H9 (cell line): ENCODE data around the gene NEK5. TPM values are rescaled to one million over a fixed set of nuclear protein-coding genes. Genes with fewer than 3 reads are reported as not detected.
"Not testable (repeated sequence)": the region's sequence is repeated elsewhere in the genome, so short reads cannot be mapped to it uniquely, and the experiment has no call there.

Experiments used
- DNase-seq: peaks from one replicate; pipeline ENCODE4 v3.0.0-alpha.2; 2017
- H2AFZ ChIP-seq: one replicate; pipeline ENCODE4 v1.6.1; 2013; ENCODE audit warnings: mild to moderate bottlenecking, low read length, control low read depth, moderate library complexity
- H2AK5ac ChIP-seq: 2 replicates; pipeline ENCODE4 v1.6.1; 2013; ENCODE audit warnings: low read length, control low read depth, mixed read lengths; ENCODE audit not compliant: insufficient read length
- H2BK120ac ChIP-seq: one replicate; pipeline ENCODE4 v1.6.1; 2013; ENCODE audit warnings: low read depth, mild to moderate bottlenecking, low read length, control low read depth, inconsistent platforms; ENCODE audit not compliant: poor library complexity, severe bottlenecking
- H2BK12ac ChIP-seq: 2 replicates; pipeline ENCODE4 v1.6.1; 2013; ENCODE audit warnings: low read length, control low read depth, mixed read lengths, low read depth; ENCODE audit not compliant: insufficient read length
- H2BK15ac ChIP-seq: 2 replicates; pipeline ENCODE4 v1.6.1; 2013; ENCODE audit warnings: low read depth, low read length, control low read depth
- H2BK20ac ChIP-seq: one replicate; pipeline ENCODE4 v1.6.1; 2013; ENCODE audit warnings: low read depth, mild to moderate bottlenecking, low read length, control low read depth, inconsistent platforms; ENCODE audit not compliant: poor library complexity, severe bottlenecking
- H2BK5ac ChIP-seq: 2 replicates; pipeline ENCODE4 v1.6.1; 2013; ENCODE audit warnings: low read length, control low read depth, mixed read lengths; ENCODE audit not compliant: insufficient read length
- H3K14ac ChIP-seq: 2 replicates; pipeline ENCODE4 v1.6.1; 2013; ENCODE audit warnings: low read length, control low read depth; ENCODE audit not compliant: insufficient read depth
- H3K18ac ChIP-seq: 2 replicates; pipeline ENCODE4 v1.6.1; 2013; ENCODE audit warnings: low read depth, mild to moderate bottlenecking, mixed read lengths, low read length, control low read depth; ENCODE audit not compliant: insufficient read length
- H3K23ac ChIP-seq: 2 replicates; pipeline ENCODE4 v1.6.1; 2013; ENCODE audit warnings: low read length, control low read depth, mixed read lengths, low read depth; ENCODE audit not compliant: insufficient read length
- H3K23me2 ChIP-seq: 2 replicates; pipeline ENCODE4 v1.6.1; 2013; ENCODE audit warnings: low read depth, mild to moderate bottlenecking, mixed read lengths, low read length, control low read depth; ENCODE audit not compliant: insufficient read length, poor library complexity, severe bottlenecking
- H3K27ac ChIP-seq: 2 replicates; pipeline ENCODE4 v1.5.1; 2013; ENCODE audit warnings: low read length, control low read depth, mixed read lengths, low read depth; ENCODE audit not compliant: insufficient read length
- H3K27me3 ChIP-seq: 2 replicates; pipeline ENCODE4 v1.6.1; 2013; ENCODE audit warnings: low read length, control low read depth, inconsistent platforms; ENCODE audit not compliant: insufficient read depth
- H3K4ac ChIP-seq: 2 replicates; pipeline ENCODE4 v1.6.1; 2013; ENCODE audit warnings: low read depth, mild to moderate bottlenecking, control low read depth, inconsistent platforms, low read length, moderate library complexity
- H3K4me1 ChIP-seq: 2 replicates; pipeline ENCODE4 v1.6.1; 2013; ENCODE audit warnings: low read length, control low read depth, inconsistent platforms; ENCODE audit not compliant: insufficient read depth
- H3K4me2 ChIP-seq: 2 replicates; pipeline ENCODE4 v1.6.1; 2013; ENCODE audit warnings: low read length, control low read depth, mixed read lengths; ENCODE audit not compliant: insufficient read length, insufficient read depth
- H3K56ac ChIP-seq: 2 replicates; pipeline ENCODE4 v1.6.1; 2013; ENCODE audit warnings: low read depth, mild to moderate bottlenecking, mixed read lengths, low read length, control low read depth; ENCODE audit not compliant: insufficient read length
- H3K79me1 ChIP-seq: 2 replicates; pipeline ENCODE4 v1.6.1; 2013; ENCODE audit warnings: low read depth, mild to moderate bottlenecking, moderate library complexity, low read length, control low read depth, inconsistent platforms; ENCODE audit not compliant: insufficient read depth, poor library complexity, severe bottlenecking
- H3K79me2 ChIP-seq: 2 replicates; pipeline ENCODE4 v1.6.1; 2013; ENCODE audit warnings: low read length, control low read depth, inconsistent platforms; ENCODE audit not compliant: insufficient read depth
- H3K9ac ChIP-seq: 2 replicates; pipeline ENCODE4 v1.6.1; 2013; ENCODE audit warnings: low read length, control low read depth, mixed read lengths; ENCODE audit not compliant: insufficient read length; ENCODE audit errors: extremely low read depth
- H3K9me3 ChIP-seq: one replicate; pipeline ENCODE4 v1.6.1; 2013; ENCODE audit warnings: low read depth, low read length, inconsistent platforms; ENCODE audit not compliant: control insufficient read depth
- H3T11ph ChIP-seq: one replicate; pipeline ENCODE4 v1.6.1; 2013; ENCODE audit warnings: mild to moderate bottlenecking, low read length, control low read depth, inconsistent platforms
- H4K20me1 ChIP-seq: one replicate; pipeline ENCODE4 v1.6.1; 2013; ENCODE audit not compliant: control insufficient read depth, insufficient read length, insufficient read depth
- H4K5ac ChIP-seq: 2 replicates; pipeline ENCODE4 v1.6.1; 2013; ENCODE audit warnings: low read depth, mild to moderate bottlenecking, mixed read lengths, low read length, control low read depth; ENCODE audit not compliant: insufficient read length
- H4K8ac ChIP-seq: replicated peaks from 2 replicates; pipeline ENCODE4 v1.6.1; 2013; ENCODE audit warnings: low read length, control low read depth, mixed read lengths, low read depth; ENCODE audit not compliant: insufficient read length
- H4K91ac ChIP-seq: 2 replicates; pipeline ENCODE4 v1.6.1; 2013; ENCODE audit warnings: low read depth, mild to moderate bottlenecking, moderate library complexity, mixed read lengths, low read length, control low read depth; ENCODE audit not compliant: insufficient read length
- H3K27ac Mint-ChIP-seq, 3 experiments: 2 replicates in 2 of 3; 3 replicates in 1 of 3; pipeline ENCODE4 v1.8.0; 2020 to 2021; ENCODE audit warnings: mixed read lengths in 3 of 3, mild to moderate bottlenecking in 1 of 3, moderate library complexity in 1 of 3
- H3K27me3 Mint-ChIP-seq: 2 replicates; pipeline ENCODE4 v1.8.0; 2021; ENCODE audit warnings: low read depth, mild to moderate bottlenecking, moderate library complexity, mixed read lengths
- H3K36me3 Mint-ChIP-seq, 3 experiments: 2 replicates in 2 of 3; 3 replicates in 1 of 3; pipeline ENCODE4 v1.8.0; 2020 to 2021; ENCODE audit warnings: low read depth in 3 of 3, mixed read lengths in 3 of 3; ENCODE audit not compliant: insufficient read depth in 1 of 3
- H3K4me1 Mint-ChIP-seq, 2 experiments: 2 replicates each; pipeline ENCODE4 v1.8.0; 2020; ENCODE audit warnings: mixed read lengths in 2 of 2
- H3K4me3 Mint-ChIP-seq, 2 experiments: 2 replicates in 1 of 2; 3 replicates in 1 of 2; pipeline ENCODE4 v1.8.0; 2020 to 2021; ENCODE audit warnings: mild to moderate bottlenecking in 2 of 2, mixed read lengths in 2 of 2, moderate library complexity in 1 of 2
- H3K9me3 Mint-ChIP-seq, 2 experiments: 2 replicates in 1 of 2; 3 replicates in 1 of 2; pipeline ENCODE4 v1.8.0; 2020; ENCODE audit warnings: mild to moderate bottlenecking in 2 of 2, mixed read lengths in 2 of 2, moderate library complexity in 1 of 2
- CTCF ChIP-seq: fragments of 200-600 bp; sonication (generic); conservative IDR thresholded peaks from 3 replicates; pipeline ENCODE4 v1.8.0; 2021; ENCODE audit warnings: antibody characterized with exemption, mild to moderate bottlenecking
- WGBS: extraction: QIAGEN DNeasy Blood & Tissue Kit; methylation state at CpG from one replicate; pipeline ENCODE4 v1.1.7; 2013; ENCODE audit warnings: missing lambda C conversion rate, low lambda C conversion rate, mixed read lengths; ENCODE audit not compliant: insufficient read length; ENCODE audit errors: extremely low coverage; 5-methylcytosine and 5-hydroxymethylcytosine counted together
- total RNA-seq: library from RNA; stranded (reverse); gene quantifications from 2 replicates; pipeline ENCODE4 v1.2.1, GENCODE V29; 2021

The NEK5 gene
- total RNA-seq, 1 experiment from 2014 or later: 0.26 TPM

- Histone ChIP-seq H3K4me2 (no peak overlapping the region), H3K18ac (no peak overlapping the region), H4K8ac (no peak overlapping the region), H3K14ac (no peak overlapping the region), H3K79me1 (no peaks in the 10 kb centered on the region), H2AK5ac (no peak overlapping the region), H2BK12ac (no peak overlapping the region), H4K20me1 (no peaks in the 10 kb centered on the region), H3K79me2 (no peaks in the 10 kb centered on the region), H2BK15ac (no peak overlapping the region), H2BK120ac (no peak overlapping the region), H3K23me2 (no peaks in the 10 kb centered on the region), H3K27ac (no peak overlapping the region), H3K4me1 (no peaks in the 10 kb centered on the region), H3K4ac (no peak overlapping the region), H3K27me3 (no peaks in the 10 kb centered on the region), H3K23ac (no peak overlapping the region), H4K5ac (no peak overlapping the region), H2BK5ac (no peak overlapping the region), H3K9ac (no peak overlapping the region), H3K9me3 (no peaks in the 10 kb centered on the region), H3T11ph (no peak overlapping the region), H2BK20ac (no peak overlapping the region), H3K56ac (no peak overlapping the region), H2AFZ (no peak overlapping the region), H4K91ac (no peak overlapping the region)
- H3K4me1 Mint-ChIP-seq: no peaks in the 10 kb centered on the region
- H3K36me3 Mint-ChIP-seq: no peaks in the 10 kb centered on the region
- no CpG with 5 or more reads among the region's 2 CpGs for WGBS
- no peak overlapping the region; a peak in 1 of 7 replicates for H3K27ac Mint-ChIP-seq
- no peak for DNase-seq
- H3K4me3 Mint-ChIP-seq: no peak overlapping the region
- H3K27me3 Mint-ChIP-seq: no peaks in the 10 kb centered on the region
- no peak for TF ChIP-seq CTCF
- no peaks in the 10 kb centered on the region for H3K9me3 Mint-ChIP-seq
Measured at GRCh38 chr13:52085421-52085820, 43.5 kb downstream of the NEK5 start.

GRCh38 chr13:52084981-52085380 is 43.9 kb downstream of the NEK5 start:
- not testable (repeated sequence) for H3K4me2 ChIP-seq, H4K8ac ChIP-seq, H3K4me3 Mint-ChIP-seq, H2BK12ac ChIP-seq, H3K79me1 ChIP-seq, H2AFZ ChIP-seq, H3K27ac Mint-ChIP-seq, H3K9me3 ChIP-seq, H3K4ac ChIP-seq, H3K27me3 ChIP-seq, H2BK20ac ChIP-seq, H4K20me1 ChIP-seq, H3K23me2 ChIP-seq, H2BK15ac ChIP-seq, H2BK5ac ChIP-seq, H3K27me3 Mint-ChIP-seq, H3K79me2 ChIP-seq, H3K4me1 Mint-ChIP-seq, H3K9me3 Mint-ChIP-seq, H3K23ac ChIP-seq, H3K18ac ChIP-seq, H2AK5ac ChIP-seq, H2BK120ac ChIP-seq, H3K4me1 ChIP-seq, H3K9ac ChIP-seq, H3K36me3 Mint-ChIP-seq, H3K27ac ChIP-seq, DNase-seq, H3T11ph ChIP-seq, H4K5ac ChIP-seq, H3K14ac ChIP-seq, H3K56ac ChIP-seq, H4K91ac ChIP-seq
- no CpG with 5 or more reads among the region's 3 CpGs for WGBS
